GM23338 (cell line): ENCODE measurements around the gene EFHD2. TPM values are rescaled to one million over a fixed set of nuclear protein-coding genes. Genes with fewer than 3 reads are reported as not detected.

Source experiments
- ATAC-seq: fragments of 200-7000 bp; cut with Tn5 transposase; 3 replicates; pipeline ENCODE4 v1.9.1; 2020
- DNase-seq: peaks from one replicate; pipeline ENCODE4 v3.0.0-alpha.2; 2015; ENCODE audit warnings: low spot score
- H2AFZ ChIP-seq: fragments of 200-600 bp; sonication (generic); 2 replicates; pipeline ENCODE4 v1.8.0; 2016; ENCODE audit warnings: antibody characterized with exemption, mild to moderate bottlenecking, moderate library complexity
- H3F3A ChIP-seq: fragments of 200-600 bp; sonication (generic); replicated peaks from 2 replicates; pipeline ENCODE4 v1.8.0; 2017; ENCODE audit warnings: antibody characterized with exemption, mixed run types, low read depth
- H3K27ac ChIP-seq: fragments of 200-600 bp; sonication (generic); 2 replicates; pipeline ENCODE4 v1.6.1; 2016; ENCODE audit warnings: low read depth
- H3K27me3 ChIP-seq: fragments of 200-600 bp; sonication (generic); 2 replicates; pipeline ENCODE4 v1.8.0; 2016; ENCODE audit warnings: mild to moderate bottlenecking, mixed run types, moderate library complexity; ENCODE audit not compliant: insufficient read depth
- H3K36me3 ChIP-seq: fragments of 200-600 bp; sonication (generic); 2 replicates; pipeline ENCODE4 v1.8.0; 2016; ENCODE audit warnings: mild to moderate bottlenecking; ENCODE audit not compliant: insufficient read depth
- H3K4me1 ChIP-seq: fragments of 200-600 bp; sonication (generic); 2 replicates; pipeline ENCODE4 v1.8.0; 2016; ENCODE audit warnings: mild to moderate bottlenecking, moderate library complexity; ENCODE audit not compliant: insufficient read depth
- H3K4me2 ChIP-seq: fragments of 200-600 bp; sonication (generic); 2 replicates; pipeline ENCODE4 v1.7.1; 2017; ENCODE audit warnings: mixed run types
- H3K4me3 ChIP-seq: fragments of 200-600 bp; sonication (generic); 2 replicates; pipeline ENCODE4 v1.6.1; 2016; ENCODE audit warnings: mixed run types
- H3K79me2 ChIP-seq: fragments of 200-600 bp; sonication (generic); replicated peaks from 2 replicates; pipeline ENCODE4 v1.8.0; 2017; ENCODE audit warnings: mild to moderate bottlenecking; ENCODE audit not compliant: insufficient read depth
- H3K9me2 ChIP-seq: fragments of 200-600 bp; sonication (generic); 2 replicates; pipeline ENCODE4 v1.8.0; 2017; ENCODE audit not compliant: insufficient read depth
- H4K20me1 ChIP-seq: fragments of 200-600 bp; sonication (generic); replicated peaks from 2 replicates; pipeline ENCODE4 v1.8.0; 2017; ENCODE audit warnings: mild to moderate bottlenecking; ENCODE audit not compliant: insufficient read depth
- H3K27ac Mint-ChIP-seq: 2 replicates; pipeline ENCODE4 v1.8.0; 2020; ENCODE audit warnings: inconsistent platforms, mild to moderate bottlenecking, moderate library complexity, mixed read lengths
- H3K27me3 Mint-ChIP-seq: 3 replicates; pipeline ENCODE4 v1.8.0; 2022; ENCODE audit warnings: low read depth, mild to moderate bottlenecking, moderate library complexity, mixed read lengths, inconsistent platforms; ENCODE audit not compliant: insufficient read depth, poor library complexity
- H3K36me3 Mint-ChIP-seq: 3 replicates; pipeline ENCODE4 v1.8.0; 2021; ENCODE audit warnings: low read depth, mild to moderate bottlenecking, inconsistent platforms, moderate library complexity, mixed read lengths
- H3K4me1 Mint-ChIP-seq: 3 replicates; pipeline ENCODE4 v1.8.0; 2020; ENCODE audit warnings: mild to moderate bottlenecking, inconsistent platforms, mixed read lengths
- H3K4me3 Mint-ChIP-seq: 3 replicates; pipeline ENCODE4 v1.8.0; 2021; ENCODE audit warnings: moderate library complexity, mild to moderate bottlenecking, inconsistent platforms, mixed read lengths
- H3K9me3 Mint-ChIP-seq: 3 replicates; pipeline ENCODE4 v1.8.0; 2020; ENCODE audit warnings: moderate library complexity, mild to moderate bottlenecking, inconsistent platforms, mixed read lengths
- CREB1 ChIP-seq: fragments of 250-450 bp; sonication (Bioruptor Pico); IDR thresholded peaks from 2 replicates; pipeline ENCODE4 v1.5.0; 2020; ENCODE audit warnings: low read depth, mild to moderate bottlenecking, moderate library complexity
- ETS1 ChIP-seq: IDR thresholded peaks from 2 replicates; pipeline ENCODE4 v1.6.1; 2016; ENCODE audit warnings: antibody characterized with exemption
- EZH2 ChIP-seq: fragments of 200-600 bp; sonication (generic); IDR thresholded peaks from one replicate; pipeline ENCODE4 v1.8.0; 2017; ENCODE audit warnings: antibody characterized with exemption, mild to moderate bottlenecking, low read depth; ENCODE audit not compliant: unreplicated experiment
- EZH2phosphoT487 ChIP-seq: fragments of 200-600 bp; sonication (generic); IDR thresholded peaks from one replicate; pipeline ENCODE4 v1.8.1; 2018; ENCODE audit warnings: antibody characterized with exemption; ENCODE audit not compliant: unreplicated experiment
- JUNB ChIP-seq: IDR thresholded peaks from one replicate; pipeline ENCODE4 v1.6.1; 2016; ENCODE audit warnings: antibody characterized with exemption; ENCODE audit not compliant: unreplicated experiment
- NANOG ChIP-seq: IDR thresholded peaks from 2 replicates; pipeline ENCODE4 v1.6.1; 2016; ENCODE audit warnings: antibody characterized with exemption, borderline replicate concordance
- POLR2AphosphoS5 ChIP-seq: IDR thresholded peaks from 2 replicates; pipeline ENCODE4 v1.6.1; 2016; ENCODE audit warnings: antibody characterized with exemption, low read depth
- REST ChIP-seq: IDR thresholded peaks from one replicate; pipeline ENCODE4 v1.6.1; 2018; ENCODE audit warnings: antibody characterized with exemption; ENCODE audit not compliant: unreplicated experiment
- STAT1 ChIP-seq: IDR thresholded peaks from one replicate; pipeline ENCODE4 v1.6.1; 2016; ENCODE audit warnings: antibody characterized with exemption; ENCODE audit not compliant: unreplicated experiment
- ZNF114 ChIP-seq: fragments of 250-450 bp; sonication (Bioruptor Pico); IDR thresholded peaks from 2 replicates; pipeline ENCODE4 v1.5.0; 2020; ENCODE audit warnings: mild to moderate bottlenecking, moderate library complexity
- ZNF331 ChIP-seq: fragments of 250-450 bp; sonication (Bioruptor Pico); IDR thresholded peaks from 2 replicates; pipeline ENCODE4 v1.5.0; 2020; ENCODE audit warnings: low read depth, mild to moderate bottlenecking, moderate library complexity
- ZNF462 ChIP-seq: fragments of 250-450 bp; sonication (Bioruptor Pico); IDR thresholded peaks from 2 replicates; pipeline ENCODE4 v1.5.0; 2020; ENCODE audit warnings: mild to moderate bottlenecking, moderate library complexity
- polyA plus RNA-seq: library from polyadenylated mRNA; unstranded; fragments of >200 nt; fragmentation: Nextera tagmentation; extraction: Ambion mirVana; gene quantifications from 2 replicates; pipeline ENCODE4 v1.2.1, GENCODE V29; 2016
- total RNA-seq: library from RNA; depleted of rRNA; stranded (reverse); fragments of >200 nt; shearing (Covaris generic); gene quantifications from 2 replicates; pipeline ENCODE4 v1.2.3, GENCODE V29; 2014
- TF ChIP-seq, protein P1 (sequence below), 2 experiments: fragments of 200-600 bp in 1 of 2; sonication (generic) in 1 of 2; conservative IDR thresholded peaks; 2 replicates each; pipeline versions ENCODE4 v1.5.1 to v1.6.1; 2016 to 2017; ENCODE audit warnings: antibody characterized with exemption in 2 of 2, low read depth in 2 of 2, mild to moderate bottlenecking in 2 of 2, moderate library complexity in 1 of 2

The EFHD2 gene
- total and polyA plus RNA-seq, 2 experiments from 2014 or later = 22.8 to 23.7 TPM

GRCh38 chr1:15442759-15443158 lies 33.1 kb downstream of the EFHD2 start:
- no peak overlapping the region for H3K4me3 Mint-ChIP-seq
- TF ChIP-seq JUNB = no peak
- no peak for TF ChIP-seq CREB1 (CRISPR knock-in tag)
- TF ChIP-seq POLR2AphosphoS5 = no peak
- no peak for TF ChIP-seq EZH2phosphoT487
- TF ChIP-seq ZNF114 (CRISPR knock-in tag) = no peak
- no peak for TF ChIP-seq ZNF331 (CRISPR knock-in tag)
- TF ChIP-seq ZNF462 = no peak
- no peak for TF ChIP-seq STAT1
- TF ChIP-seq, protein P1, sequence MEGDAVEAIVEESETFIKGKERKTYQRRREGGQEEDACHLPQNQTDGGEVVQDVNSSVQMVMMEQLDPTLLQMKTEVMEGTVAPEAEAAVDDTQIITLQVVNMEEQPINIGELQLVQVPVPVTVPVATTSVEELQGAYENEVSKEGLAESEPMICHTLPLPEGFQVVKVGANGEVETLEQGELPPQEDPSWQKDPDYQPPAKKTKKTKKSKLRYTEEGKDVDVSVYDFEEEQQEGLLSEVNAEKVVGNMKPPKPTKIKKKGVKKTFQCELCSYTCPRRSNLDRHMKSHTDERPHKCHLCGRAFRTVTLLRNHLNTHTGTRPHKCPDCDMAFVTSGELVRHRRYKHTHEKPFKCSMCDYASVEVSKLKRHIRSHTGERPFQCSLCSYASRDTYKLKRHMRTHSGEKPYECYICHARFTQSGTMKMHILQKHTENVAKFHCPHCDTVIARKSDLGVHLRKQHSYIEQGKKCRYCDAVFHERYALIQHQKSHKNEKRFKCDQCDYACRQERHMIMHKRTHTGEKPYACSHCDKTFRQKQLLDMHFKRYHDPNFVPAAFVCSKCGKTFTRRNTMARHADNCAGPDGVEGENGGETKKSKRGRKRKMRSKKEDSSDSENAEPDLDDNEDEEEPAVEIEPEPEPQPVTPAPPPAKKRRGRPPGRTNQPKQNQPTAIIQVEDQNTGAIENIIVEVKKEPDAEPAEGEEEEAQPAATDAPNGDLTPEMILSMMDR (conservative IDR thresholded peaks at IDR 0.05; ENCODE audit: low read depth in 2 of 2) = no peak
- TF ChIP-seq REST = no peak
- TF ChIP-seq NANOG = no peak
- no peak for TF ChIP-seq ETS1
- TF ChIP-seq EZH2 = no peak
- Histone ChIP-seq H3K79me2 (no peaks in the 10 kb centered on the region), H3K36me3 (no peaks in the 10 kb centered on the region), H3K27me3 (no peaks in the 10 kb centered on the region), H4K20me1 (no peaks in the 10 kb centered on the region), H3K4me3 (no peak overlapping the region), H2AFZ (no peak overlapping the region), H3K27ac (no peak overlapping the region), H3K4me1 (no peaks in the 10 kb centered on the region), H3K4me2 (no peak overlapping the region), H3F3A (no peaks in the 10 kb centered on the region), H3K9me2 (no peaks in the 10 kb centered on the region)
- no peaks in the 10 kb centered on the region; the same call in 2 of the 3 replicates for H3K9me3 Mint-ChIP-seq
- DNase-seq (no peak), ATAC-seq (no peak)
- no peaks in the 10 kb centered on the region; the same call in 2 of the 3 replicates for H3K36me3 Mint-ChIP-seq
- H3K4me1 Mint-ChIP-seq = no peaks in the 10 kb centered on the region
- H3K27ac Mint-ChIP-seq = no peak overlapping the region
- peaks cover 9% of the 10 kb centered on the region for H3K27me3 Mint-ChIP-seq
